ENCODE measurements around the gene TRIM67.

The TRIM67 gene

DNA sequence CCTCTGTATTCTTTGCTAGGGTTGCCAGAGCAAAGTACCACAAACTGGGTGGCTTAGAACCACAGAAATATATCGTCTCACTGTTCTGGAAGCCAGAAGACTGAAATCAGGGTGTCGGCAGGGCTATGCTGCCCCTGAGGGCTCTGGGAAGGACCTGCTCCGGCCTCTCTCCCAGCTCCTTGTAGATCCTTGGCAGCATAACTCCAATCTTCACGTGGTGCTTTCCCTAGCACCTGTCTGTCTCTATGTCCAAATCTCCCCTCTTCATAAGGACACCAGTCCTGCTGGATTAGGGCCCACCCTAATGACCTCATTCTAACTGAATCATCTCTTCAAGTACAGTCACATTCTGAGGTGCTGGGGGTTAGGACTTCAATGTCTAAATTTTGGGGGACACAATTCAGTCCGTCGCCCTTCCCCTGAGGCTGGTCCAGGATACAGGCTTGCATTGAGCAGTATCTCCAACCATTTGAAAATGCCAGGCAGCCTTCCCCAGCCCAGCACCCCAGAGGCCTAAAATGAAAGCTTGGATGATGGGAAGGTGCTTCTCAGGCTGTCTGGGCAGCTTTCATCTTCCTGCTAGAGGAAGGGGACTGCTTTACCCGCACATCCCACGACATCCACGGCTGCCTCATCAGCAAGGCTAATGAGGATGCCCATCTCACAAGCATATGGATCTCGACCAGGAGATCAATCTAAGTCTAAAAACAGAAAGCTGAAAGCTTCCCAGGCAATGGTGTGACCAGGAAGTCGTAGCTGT, 24.7 kb downstream of the TRIM67 start:
- TF ChIP-seq, protein P1, sequence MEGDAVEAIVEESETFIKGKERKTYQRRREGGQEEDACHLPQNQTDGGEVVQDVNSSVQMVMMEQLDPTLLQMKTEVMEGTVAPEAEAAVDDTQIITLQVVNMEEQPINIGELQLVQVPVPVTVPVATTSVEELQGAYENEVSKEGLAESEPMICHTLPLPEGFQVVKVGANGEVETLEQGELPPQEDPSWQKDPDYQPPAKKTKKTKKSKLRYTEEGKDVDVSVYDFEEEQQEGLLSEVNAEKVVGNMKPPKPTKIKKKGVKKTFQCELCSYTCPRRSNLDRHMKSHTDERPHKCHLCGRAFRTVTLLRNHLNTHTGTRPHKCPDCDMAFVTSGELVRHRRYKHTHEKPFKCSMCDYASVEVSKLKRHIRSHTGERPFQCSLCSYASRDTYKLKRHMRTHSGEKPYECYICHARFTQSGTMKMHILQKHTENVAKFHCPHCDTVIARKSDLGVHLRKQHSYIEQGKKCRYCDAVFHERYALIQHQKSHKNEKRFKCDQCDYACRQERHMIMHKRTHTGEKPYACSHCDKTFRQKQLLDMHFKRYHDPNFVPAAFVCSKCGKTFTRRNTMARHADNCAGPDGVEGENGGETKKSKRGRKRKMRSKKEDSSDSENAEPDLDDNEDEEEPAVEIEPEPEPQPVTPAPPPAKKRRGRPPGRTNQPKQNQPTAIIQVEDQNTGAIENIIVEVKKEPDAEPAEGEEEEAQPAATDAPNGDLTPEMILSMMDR (IDR thresholded peaks at IDR 0.05; ENCODE audit: extremely low read depth, missing control alignments), result no peak

DNA sequence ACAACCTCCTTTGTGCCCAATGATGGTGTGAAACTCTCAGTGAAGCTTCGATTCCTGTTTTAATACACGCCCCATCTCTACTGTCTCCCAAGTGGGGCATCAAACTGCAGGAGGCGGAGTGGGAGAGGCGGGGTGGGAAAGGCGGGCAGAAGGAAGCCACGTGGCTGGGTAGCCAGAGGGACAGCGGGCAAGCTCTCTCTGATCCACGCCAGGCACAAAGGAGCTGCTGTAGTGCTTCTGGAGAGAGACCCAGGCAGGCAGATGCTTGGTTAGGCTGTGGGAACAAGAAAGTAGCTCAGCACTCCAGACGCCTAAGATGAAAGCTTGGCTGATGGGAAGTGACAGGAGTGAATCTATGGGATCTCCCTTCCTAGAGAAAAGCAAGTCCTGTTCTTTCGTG, 25.7 kb downstream of the TRIM67 start:
- TF ChIP-seq, protein P1 (IDR thresholded peaks at IDR 0.05; ENCODE audit: extremely low read depth, missing control alignments), result no peak
- DNase-seq (ENCODE audit: low spot score), result no peak

More for the DNA sequence above, 24.7 kb downstream of the TRIM67 start:
- no peak for DNase-seq (ENCODE audit: low spot score)

- DNase-seq (ENCODE audit: low spot score), result no peak
- TF ChIP-seq, protein P1 (IDR thresholded peaks at IDR 0.05; ENCODE audit: extremely low read depth, missing control alignments), result no peak
These were observed 26.2 kb downstream of the TRIM67 start for GRCh38 chr1:231188072-231188471.

DNA sequence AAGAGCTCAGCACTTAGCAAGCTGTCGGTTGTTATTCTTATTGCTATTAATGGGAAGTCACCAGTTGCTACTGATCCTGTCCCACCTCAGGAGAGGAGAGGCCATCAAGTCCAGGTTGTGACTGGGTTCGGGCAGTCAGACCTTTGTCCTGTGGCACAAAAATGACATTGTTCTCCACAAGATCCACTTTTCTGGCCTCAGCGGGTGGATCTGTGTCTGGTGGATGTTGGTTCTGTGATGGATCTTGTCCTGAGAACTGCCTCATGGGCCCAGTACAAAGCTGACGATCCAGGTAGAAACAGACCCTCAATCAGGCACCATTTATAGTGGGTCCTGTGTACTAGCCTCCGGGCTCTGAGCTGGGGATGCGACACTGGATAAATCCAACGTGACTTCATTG, 26.9 kb downstream of the TRIM67 start:
- DNase-seq (ENCODE audit: low spot score), result no peak
- TF ChIP-seq, protein P1 (IDR thresholded peaks at IDR 0.05; ENCODE audit: extremely low read depth, missing control alignments), result no peak

DNA sequence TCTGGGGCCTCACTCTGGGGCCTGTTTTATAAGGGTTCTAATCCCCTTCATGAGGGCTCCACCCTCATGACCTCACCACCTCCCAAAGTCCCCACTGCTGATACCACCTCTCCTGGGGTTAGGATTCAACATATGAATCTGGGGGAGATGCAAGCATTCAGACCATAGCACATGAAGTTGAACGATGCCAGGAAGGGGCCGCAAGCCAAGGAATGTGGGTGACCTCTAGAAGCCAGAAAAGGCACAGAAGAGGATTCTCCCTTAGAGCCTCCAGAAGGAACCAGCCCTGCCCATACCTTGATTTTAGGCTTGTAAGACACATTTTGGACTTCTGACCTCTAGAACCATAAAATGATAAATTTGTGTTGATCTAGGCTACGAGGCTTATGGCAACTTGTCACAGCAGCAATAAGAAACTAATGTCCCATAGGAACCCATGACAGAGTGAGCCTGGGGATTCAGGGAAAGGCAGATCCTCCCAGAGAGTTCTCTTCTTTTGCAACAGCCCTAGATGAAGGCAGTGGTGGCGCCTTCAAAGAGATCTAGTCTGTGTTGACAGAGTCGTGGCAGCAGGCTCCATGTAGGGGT, 27.9 kb downstream of the TRIM67 start:
- DNase-seq (ENCODE audit: low spot score), result no peak
- TF ChIP-seq, protein P1 (IDR thresholded peaks at IDR 0.05; ENCODE audit: extremely low read depth, missing control alignments), result no peak

GRCh38 chr1:231190456-231190855, 28.6 kb downstream of the TRIM67 start:
- DNase-seq (ENCODE audit: low spot score), result no peak
- TF ChIP-seq, protein P1 (IDR thresholded peaks at IDR 0.05; ENCODE audit: extremely low read depth, missing control alignments), result no peak

DNA sequence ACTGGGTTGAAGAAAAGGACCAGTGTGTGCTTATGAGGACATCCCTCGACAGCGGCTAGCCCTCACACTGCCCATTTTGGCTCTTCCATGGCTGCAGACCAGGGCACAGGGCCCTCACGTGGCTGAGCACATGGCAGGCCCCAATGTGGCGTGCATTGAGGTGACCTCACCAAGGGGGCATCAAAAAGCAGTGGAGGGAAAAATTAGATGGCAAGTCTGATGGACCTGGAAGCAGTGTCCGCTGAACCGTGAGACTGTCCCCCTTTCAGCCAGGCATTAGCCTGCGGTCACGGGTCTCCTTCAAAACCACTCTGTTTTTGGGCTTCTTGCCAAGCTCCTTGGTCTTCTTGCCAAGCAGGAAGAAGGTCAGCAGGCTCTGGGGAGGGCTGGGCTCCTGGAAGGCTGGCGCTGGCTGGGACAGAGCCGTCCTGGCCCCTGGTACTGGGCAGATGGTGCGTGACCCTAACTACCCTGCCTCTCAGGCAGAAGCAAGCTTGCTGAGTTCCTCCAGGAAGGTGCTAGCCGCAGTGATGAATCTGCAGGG, 30.8 kb downstream of the TRIM67 start:
- DNase-seq (ENCODE audit: low spot score), result no peak
- TF ChIP-seq, protein P1 (IDR thresholded peaks at IDR 0.05; ENCODE audit: extremely low read depth, missing control alignments), result no peak
